Activated naive CD8-positive, alpha-beta T cell treated with anti-CD3 and anti-CD28 coated beads, Interleukin-2, amount 50 U/mL, for 24 hours (primary cell): Measurements from ENCODE around the gene EFEMP1.

ENCODE experiments used
- ATAC-seq: fragments of 150-1000 bp; cut with Tn5 transposase; one replicate; pipeline ENCODE4 v1.10.0; 2021
- DNase-seq: peaks from one replicate; pipeline ENCODE4 v3.0.0; 2021
- H3K27ac Mint-ChIP-seq: one replicate; pipeline ENCODE4 v1.8.0; 2021; ENCODE audit warnings: mild to moderate bottlenecking, mixed read lengths
- H3K27me3 Mint-ChIP-seq: one replicate; pipeline ENCODE4 v1.8.0; 2021; ENCODE audit warnings: mixed read lengths
- H3K36me3 Mint-ChIP-seq: one replicate; pipeline ENCODE4 v1.8.0; 2021; ENCODE audit warnings: low read depth, mixed read lengths
- H3K4me1 Mint-ChIP-seq: one replicate; pipeline ENCODE4 v1.8.0; 2021; ENCODE audit warnings: mixed read lengths
- H3K4me3 Mint-ChIP-seq: one replicate; pipeline ENCODE4 v1.8.0; 2021; ENCODE audit warnings: mild to moderate bottlenecking, moderate library complexity, mixed read lengths
- H3K9me3 Mint-ChIP-seq: one replicate; pipeline ENCODE4 v1.8.0; 2021; ENCODE audit warnings: mixed read lengths

The EFEMP1 gene

DNA sequence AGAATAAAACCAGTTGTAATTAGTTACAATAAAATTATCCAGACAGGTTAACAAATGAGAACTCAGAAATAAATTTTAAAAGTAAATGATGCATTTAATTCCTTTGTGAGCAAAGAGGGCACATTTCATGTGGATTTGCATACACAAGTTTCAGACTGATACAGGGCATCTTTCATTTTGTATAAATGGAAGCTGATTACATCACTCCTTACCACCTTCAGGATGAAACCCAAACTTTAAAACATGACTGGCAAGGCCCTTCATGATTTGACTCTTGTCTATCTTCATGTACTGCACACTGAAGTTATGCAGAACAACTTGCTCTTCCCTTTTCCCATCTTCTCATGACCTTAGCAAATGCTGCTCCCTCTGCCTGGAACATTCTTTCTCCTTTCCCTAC lies 26.9 kb downstream of the EFEMP1 start:
- no peak for ATAC-seq
- Mint-ChIP-seq H3K4me3 (no peak overlapping the region), H3K27ac (no peak overlapping the region)

DNA sequence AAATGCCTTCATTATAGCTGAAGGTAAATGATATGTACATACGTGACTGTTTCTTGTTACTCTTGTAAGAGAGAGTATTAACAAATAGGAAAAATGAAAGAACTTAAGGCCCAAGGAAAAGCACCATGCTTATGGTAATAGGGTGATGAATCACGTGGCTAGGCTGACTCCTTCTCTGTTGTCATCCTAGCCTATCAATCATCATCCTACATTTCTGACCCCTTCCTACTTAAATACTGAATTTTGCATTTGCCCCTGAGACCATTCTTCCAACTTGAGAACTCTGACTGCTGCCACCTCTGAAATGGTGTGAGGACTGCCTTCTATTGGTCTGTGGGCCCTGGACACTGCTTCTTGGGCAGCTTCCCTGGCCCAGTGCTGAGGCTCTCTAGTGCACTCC lies 28.9 kb downstream of the EFEMP1 start:
- Mint-ChIP-seq H3K4me1 (no peaks in the 10 kb centered on the region), H3K27ac (no peak overlapping the region), H3K27me3 (no peaks in the 10 kb centered on the region), H3K4me3 (no peak overlapping the region), H3K36me3 (no peaks in the 10 kb centered on the region), H3K9me3 (no peaks in the 10 kb centered on the region)
- DNase-seq: no peak
- no peak for ATAC-seq

More for the DNA sequence above, 26.9 kb downstream of the EFEMP1 start:
- Mint-ChIP-seq H3K36me3 (no peaks in the 10 kb centered on the region), H3K27me3 (no peaks in the 10 kb centered on the region), H3K4me1 (no peaks in the 10 kb centered on the region), H3K9me3 (no peaks in the 10 kb centered on the region)
- DNase-seq: no peak

DNA sequence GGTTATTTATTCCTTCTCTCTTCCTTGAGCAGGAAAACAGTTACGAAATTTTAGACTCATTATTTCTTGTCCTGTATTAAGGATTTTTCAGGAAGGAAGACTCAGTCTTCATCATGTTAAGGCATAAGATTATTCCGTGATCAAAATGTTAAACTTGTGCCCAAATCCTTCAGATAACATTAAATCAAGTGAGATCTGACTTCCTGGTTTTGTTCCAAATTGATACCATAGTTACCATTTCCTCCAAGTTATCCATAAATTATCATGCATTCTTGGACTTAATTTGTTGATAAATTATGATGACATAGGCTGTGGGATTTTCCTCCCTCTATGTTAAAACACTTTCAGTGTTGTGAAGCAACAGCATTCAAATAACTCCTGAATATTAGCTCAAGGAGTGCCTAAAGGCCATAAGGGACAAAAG lies 31.9 kb downstream of the EFEMP1 start:
- ATAC-seq: no peak
- no peak for DNase-seq
- H3K27ac Mint-ChIP-seq: no peak overlapping the region
- no peaks in the 10 kb centered on the region for H3K4me1 Mint-ChIP-seq
- H3K27me3 Mint-ChIP-seq: no peaks in the 10 kb centered on the region
- H3K9me3 Mint-ChIP-seq: no peaks in the 10 kb centered on the region
- no peaks in the 10 kb centered on the region for H3K36me3 Mint-ChIP-seq
- no peak overlapping the region for H3K4me3 Mint-ChIP-seq

DNA sequence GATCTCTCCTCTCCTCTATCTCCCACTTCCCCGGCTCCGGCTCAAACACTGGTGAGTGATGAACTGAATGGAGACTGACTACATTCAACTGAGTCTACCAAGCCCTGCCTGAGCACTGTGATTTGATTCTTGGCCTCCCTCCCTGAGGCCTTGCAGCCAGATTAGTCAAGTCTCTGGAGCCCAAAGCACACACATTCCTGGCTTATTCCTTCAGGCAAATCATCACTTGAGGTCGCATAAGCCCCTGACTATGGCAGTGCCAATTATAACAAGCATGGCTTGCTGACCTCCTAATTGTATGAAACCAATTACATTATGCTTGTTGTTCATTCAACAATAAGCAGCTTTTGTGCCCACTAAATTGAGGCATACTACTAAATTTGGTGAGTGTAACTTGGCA lies 34.6 kb downstream of the EFEMP1 start:
- Mint-ChIP-seq H3K9me3 (no peaks in the 10 kb centered on the region), H3K27me3 (no peaks in the 10 kb centered on the region), H3K36me3 (no peaks in the 10 kb centered on the region), H3K4me3 (no peak overlapping the region), H3K27ac (no peak overlapping the region), H3K4me1 (no peaks in the 10 kb centered on the region)
- DNase-seq: no peak
- ATAC-seq: no peak

- Mint-ChIP-seq H3K27ac (no peak overlapping the region), H3K4me1 (no peaks in the 10 kb centered on the region), H3K9me3 (no peaks in the 10 kb centered on the region), H3K36me3 (no peaks in the 10 kb centered on the region), H3K27me3 (no peaks in the 10 kb centered on the region), H3K4me3 (no peak overlapping the region)
- DNase-seq: no peak
- no peak for ATAC-seq
These were observed 35.5 kb downstream of the EFEMP1 start for GRCh38 chr2:55887901-55888624.

- no peak for ATAC-seq
- H3K4me3 Mint-ChIP-seq: no peak overlapping the region
These were observed 36.2 kb downstream of the EFEMP1 start for GRCh38 chr2:55887351-55887750.

DNA sequence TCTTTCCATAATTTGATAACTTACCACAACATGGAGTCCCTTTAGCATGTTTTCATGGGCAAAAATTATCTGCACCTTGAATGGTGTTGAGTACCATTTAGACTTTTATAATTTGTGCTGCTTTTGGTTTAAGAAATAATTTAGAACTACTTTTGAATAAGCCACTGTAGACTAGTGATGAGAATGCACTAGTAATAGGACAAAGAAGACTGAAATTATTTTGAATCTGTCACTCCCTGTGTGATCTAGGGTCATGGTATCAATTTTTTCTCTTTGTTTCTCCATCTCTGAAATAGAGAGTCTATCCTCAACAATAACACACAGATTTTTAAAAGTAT lies 37.7 kb downstream of the EFEMP1 start:
- Mint-ChIP-seq H3K4me3 (no peak overlapping the region), H3K36me3 (no peaks in the 10 kb centered on the region), H3K27ac (no peak overlapping the region), H3K27me3 (no peaks in the 10 kb centered on the region), H3K4me1 (no peaks in the 10 kb centered on the region), H3K9me3 (no peaks in the 10 kb centered on the region)
- DNase-seq (no peak), ATAC-seq (no peak)

More at GRCh38 chr2:55887351-55887750, 36.2 kb downstream of the EFEMP1 start:
- H3K27me3 Mint-ChIP-seq: no peaks in the 10 kb centered on the region
- no peak for DNase-seq
- no peaks in the 10 kb centered on the region for H3K36me3 Mint-ChIP-seq
- H3K27ac Mint-ChIP-seq: no peak overlapping the region
- H3K9me3 Mint-ChIP-seq: no peaks in the 10 kb centered on the region
- H3K4me1 Mint-ChIP-seq: no peaks in the 10 kb centered on the region

DNA sequence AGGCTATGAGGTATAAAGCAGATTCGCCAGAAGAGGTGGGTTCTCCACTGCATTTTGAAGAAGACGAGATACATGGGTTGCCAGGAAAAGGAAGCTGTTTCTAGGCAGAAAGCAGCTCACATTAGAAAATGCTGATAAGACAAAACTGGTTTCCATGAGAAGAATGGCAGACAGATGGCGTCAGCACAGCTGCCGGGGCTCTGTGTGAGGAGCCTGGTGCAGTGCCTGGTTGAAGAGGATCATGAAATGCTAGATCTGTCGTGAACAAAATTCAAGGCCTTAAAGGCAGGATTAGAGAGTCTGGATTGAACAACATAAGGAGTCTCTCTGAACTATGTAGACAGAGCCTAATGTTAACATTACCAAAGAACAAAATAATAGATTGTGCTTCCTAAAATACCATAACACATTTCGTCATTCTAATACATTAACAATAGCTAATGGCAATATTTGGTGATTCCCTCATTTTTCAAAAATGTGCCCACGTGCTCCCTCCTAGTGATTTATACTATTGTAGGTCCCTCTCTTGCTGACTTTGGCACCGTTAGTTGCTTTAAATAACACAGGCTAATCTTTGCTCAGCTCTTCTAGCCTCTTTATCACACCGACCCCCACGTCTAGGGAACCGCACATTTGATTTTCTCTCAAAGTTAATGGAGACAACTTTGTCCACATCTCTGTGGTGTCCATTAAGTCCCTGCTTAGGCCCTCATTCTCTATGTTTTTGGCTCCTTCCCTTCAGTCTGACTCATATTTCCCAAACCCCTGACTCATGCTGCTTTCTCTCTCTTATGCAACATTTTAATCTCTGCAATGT lies 38.2 kb downstream of the EFEMP1 start:
- Mint-ChIP-seq H3K4me3 (no peak overlapping the region), H3K27me3 (no peaks in the 10 kb centered on the region), H3K36me3 (no peaks in the 10 kb centered on the region), H3K9me3 (no peaks in the 10 kb centered on the region), H3K27ac (no peak overlapping the region), H3K4me1 (no peaks in the 10 kb centered on the region)
- ATAC-seq: no peak
- no peak for DNase-seq

GRCh38 chr2:55883829-55884228 lies 39.8 kb downstream of the EFEMP1 start:
- H3K4me3 Mint-ChIP-seq: no peak overlapping the region
- H3K27ac Mint-ChIP-seq: no peak overlapping the region
- ATAC-seq (no peak), DNase-seq (no peak)
- no peaks in the 10 kb centered on the region for H3K27me3 Mint-ChIP-seq
- H3K36me3 Mint-ChIP-seq: no peaks in the 10 kb centered on the region
- H3K9me3 Mint-ChIP-seq: no peaks in the 10 kb centered on the region
- H3K4me1 Mint-ChIP-seq: no peaks in the 10 kb centered on the region

GRCh38 chr2:55883357-55883756 lies 40.2 kb downstream of the EFEMP1 start:
- no peak overlapping the region for H3K4me3 Mint-ChIP-seq
- no peaks in the 10 kb centered on the region for H3K9me3 Mint-ChIP-seq
- DNase-seq: no peak

GRCh38 chr2:55882954-55883353 lies 40.6 kb downstream of the EFEMP1 start:
- ATAC-seq: no peak
- Mint-ChIP-seq H3K4me3 (no peak overlapping the region), H3K9me3 (no peaks in the 10 kb centered on the region), H3K4me1 (no peaks in the 10 kb centered on the region), H3K27ac (no peak overlapping the region), H3K36me3 (no peaks in the 10 kb centered on the region), H3K27me3 (no peaks in the 10 kb centered on the region)
- no peak for DNase-seq

More at GRCh38 chr2:55883357-55883756, 40.2 kb downstream of the EFEMP1 start:
- no peaks in the 10 kb centered on the region for H3K4me1 Mint-ChIP-seq
- H3K27ac Mint-ChIP-seq: no peak overlapping the region
- no peak for ATAC-seq
- no peaks in the 10 kb centered on the region for H3K36me3 Mint-ChIP-seq
- no peaks in the 10 kb centered on the region for H3K27me3 Mint-ChIP-seq

DNA sequence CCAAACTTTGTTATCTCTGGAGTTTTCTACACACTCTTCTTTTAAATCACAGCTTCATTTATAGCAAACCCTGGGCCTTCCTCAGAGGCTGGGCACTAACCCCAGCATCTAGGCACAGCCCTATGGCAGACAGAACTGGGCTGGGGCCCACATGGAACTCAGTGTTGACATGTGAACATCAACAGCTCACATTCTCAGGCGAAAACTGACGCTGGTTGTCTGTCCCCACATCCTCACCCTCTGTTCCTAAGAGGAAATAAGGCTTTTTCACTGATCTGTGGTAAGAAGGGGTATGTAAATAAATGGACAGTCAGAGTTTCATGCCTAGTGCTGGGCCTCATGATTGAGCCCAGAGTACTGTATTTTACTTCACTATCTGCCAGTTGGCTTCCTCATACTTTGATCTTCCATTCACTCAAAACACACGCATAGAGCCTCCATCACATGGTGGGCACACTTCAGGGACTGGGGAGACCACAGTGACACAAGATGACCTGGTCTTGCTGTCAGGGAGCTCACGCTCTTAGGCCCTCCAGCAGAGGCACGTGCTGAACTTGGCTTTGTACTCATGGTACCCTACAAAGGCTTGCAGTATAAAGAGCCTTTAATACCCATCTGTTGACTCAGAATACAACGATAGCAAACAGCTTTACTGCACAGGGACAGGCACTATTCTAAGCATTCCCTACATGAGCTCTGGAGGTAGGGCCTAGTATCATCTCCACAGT lies 43.0 kb downstream of the EFEMP1 start:
- Mint-ChIP-seq H3K27me3 (no peaks in the 10 kb centered on the region), H3K36me3 (no peaks in the 10 kb centered on the region), H3K4me1 (no peaks in the 10 kb centered on the region), H3K27ac (no peak overlapping the region), H3K4me3 (no peak overlapping the region), H3K9me3 (no peaks in the 10 kb centered on the region)
- DNase-seq (no peak), ATAC-seq (no peak)

DNA sequence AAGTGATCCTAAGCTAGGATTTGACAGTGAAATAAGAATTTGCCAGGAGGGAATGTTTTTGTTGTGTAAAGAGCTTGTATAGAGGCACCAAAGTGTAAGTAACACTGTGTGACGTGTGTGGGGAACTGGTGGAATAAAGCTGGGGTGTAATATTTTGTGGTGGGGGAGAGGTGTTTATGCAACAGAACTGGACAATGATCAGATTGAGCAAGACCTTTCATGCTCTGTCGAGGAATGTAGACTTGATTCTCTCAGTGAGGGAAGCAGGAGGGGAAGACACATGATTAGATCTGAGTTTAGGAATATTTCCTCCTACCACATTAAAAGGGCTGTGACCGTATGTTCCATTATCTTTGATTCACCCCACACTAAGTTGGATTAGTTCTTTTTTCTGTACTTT lies 43.6 kb downstream of the EFEMP1 start:
- Mint-ChIP-seq H3K9me3 (no peaks in the 10 kb centered on the region), H3K36me3 (no peaks in the 10 kb centered on the region), H3K27ac (no peak overlapping the region), H3K4me1 (no peaks in the 10 kb centered on the region), H3K27me3 (no peaks in the 10 kb centered on the region), H3K4me3 (no peak overlapping the region)
- ATAC-seq (no peak), DNase-seq (no peak)

GRCh38 chr2:55877087-55877436 lies 46.5 kb downstream of the EFEMP1 start:
- DNase-seq: no peak
- no peak for ATAC-seq
- Mint-ChIP-seq H3K4me1 (no peaks in the 10 kb centered on the region), H3K27ac (no peak overlapping the region), H3K36me3 (no peaks in the 10 kb centered on the region), H3K27me3 (peaks cover 2% of the 10 kb centered on the region), H3K9me3 (no peaks in the 10 kb centered on the region), H3K4me3 (no peak overlapping the region)
